HepG2 (cell line): ENCODE measurements around the gene ZNF274. TPM values are rescaled to one million over a fixed set of nuclear protein-coding genes. Genes with fewer than 3 reads are reported as not detected.

Experiments
- HDAC6 ChIP-seq: fragments of 200-600 bp; sonication (generic); IDR thresholded peaks from 2 replicates; pipeline ENCODE4 v1.7.0; 2017; ENCODE audit warnings: mild to moderate bottlenecking, antibody characterized with exemption, low read length, low read depth
- RBFOX2 ChIP-seq: fragments of 200-400 bp; formaldehyde crosslinking; IDR thresholded peaks from 2 replicates; pipeline ENCODE4 v1.6.1; 2017; ENCODE audit warnings: low read depth, mild to moderate bottlenecking, low read length
- SNRNP70 ChIP-seq: fragments of 200-400 bp; formaldehyde crosslinking; IDR thresholded peaks from 2 replicates; pipeline ENCODE4 v1.6.1; 2017; ENCODE audit warnings: mild to moderate bottlenecking, low read depth, low read length, moderate library complexity
- TSC22D2 ChIP-seq: sonication (generic); formaldehyde crosslinking; IDR thresholded peaks from 2 replicates; pipeline ENCODE4 v1.5.1; 2020; ENCODE audit warnings: missing genetic modification reagents, mild to moderate bottlenecking, borderline replicate concordance
- XBP1 ChIP-seq: sonication (generic); formaldehyde crosslinking; IDR thresholded peaks from 2 replicates; pipeline ENCODE4 v1.5.0; 2020; ENCODE audit warnings: missing genetic modification reagents
- YEATS4 ChIP-seq: sonication (generic); formaldehyde crosslinking; IDR thresholded peaks from 2 replicates; pipeline ENCODE4 v1.4.0; 2020; ENCODE audit warnings: missing genetic modification reagents, borderline replicate concordance
- ZC3H4 ChIP-seq: sonication (generic); formaldehyde crosslinking; IDR thresholded peaks from 2 replicates; pipeline ENCODE4 v1.4.0; 2020; ENCODE audit warnings: missing genetic modification reagents, borderline replicate concordance
- ZFP62 ChIP-seq: sonication (generic); formaldehyde crosslinking; IDR thresholded peaks from 2 replicates; pipeline ENCODE4 v1.4.0; 2020; ENCODE audit warnings: missing genetic modification reagents
- ZNF205 ChIP-seq: IDR thresholded peaks from 2 replicates; pipeline ENCODE4 v1.6.1; 2018; ENCODE audit warnings: missing biosample characterization, missing genetic modification reagents
- ZNF576 ChIP-seq: sonication (generic); formaldehyde crosslinking; IDR thresholded peaks from 2 replicates; pipeline ENCODE4 v1.4.0; 2020; ENCODE audit warnings: mild to moderate bottlenecking, missing genetic modification reagents
- ZNF687 ChIP-seq: sonication (generic); formaldehyde crosslinking; IDR thresholded peaks from 2 replicates; pipeline ENCODE4 v1.5.1; 2020; ENCODE audit warnings: mild to moderate bottlenecking, missing genetic modification reagents, moderate library complexity
- ZNF747 ChIP-seq: sonication (generic); formaldehyde crosslinking; IDR thresholded peaks from 2 replicates; pipeline ENCODE4 v1.8.1; 2023; ENCODE audit warnings: missing genetic modification reagents, mild to moderate bottlenecking, borderline replicate concordance
- ZNF749 ChIP-seq: sonication (generic); formaldehyde crosslinking; IDR thresholded peaks from 2 replicates; pipeline ENCODE4 v1.8.0; 2022; ENCODE audit warnings: mild to moderate bottlenecking, missing genetic modification reagents, moderate library complexity, borderline replicate concordance
- ZNF891 ChIP-seq: sonication (generic); formaldehyde crosslinking; IDR thresholded peaks from 2 replicates; pipeline ENCODE4 v1.5.0; 2020; ENCODE audit warnings: mild to moderate bottlenecking, missing genetic modification reagents
- polyA plus RNA-seq, 8 experiments: library from polyadenylated mRNA; depleted of rRNA in 3 of 8; stranded (reverse) in 7 of 8; unstranded in 1 of 8; fragments of >200 nt; fragmentation: Illumina TruSeq in 4 of 8; extraction: Trizol in 4 of 8; gene quantifications; 2 replicates each; pipeline versions ENCODE4 v1.2.1 to v1.2.3, GENCODE V29; 2011 to 2016; ENCODE audit warnings: low read depth in 4 of 8, missing spikeins in 1 of 8, mixed read lengths in 1 of 8; ENCODE audit not compliant: insufficient read depth in 1 of 8
- total RNA-seq, 5 experiments: library from RNA; depleted of rRNA; stranded (reverse); fragments of >200 nt; fragmentation: Illumina TruSeq; extraction: Trizol; gene quantifications; 2 replicates each; pipeline ENCODE4 v1.2.3, GENCODE V29; 2016; ENCODE audit warnings: low read depth in 1 of 5
- TF ChIP-seq, protein P1 (sequence below), 2 experiments: IDR thresholded peaks; 2 replicates each; pipeline ENCODE4 v1.6.1; 2011 to 2012; ENCODE audit warnings: low read length in 2 of 2, borderline replicate concordance in 1 of 2, low read depth in 1 of 2, mild to moderate bottlenecking in 1 of 2, moderate library complexity in 1 of 2
- TF ChIP-seq, protein P2 (sequence below): sonication (generic); formaldehyde crosslinking; IDR thresholded peaks from 2 replicates; pipeline ENCODE4 v1.5.0; 2020; ENCODE audit warnings: mild to moderate bottlenecking, missing genetic modification reagents, borderline replicate concordance

The ZNF274 gene
- total and polyA plus RNA-seq, 2 of the 13 experiments (the other 11 are each of a cell fraction or from before 2014, with no cell fraction given): 16.1 to 23.0 TPM

DNA sequence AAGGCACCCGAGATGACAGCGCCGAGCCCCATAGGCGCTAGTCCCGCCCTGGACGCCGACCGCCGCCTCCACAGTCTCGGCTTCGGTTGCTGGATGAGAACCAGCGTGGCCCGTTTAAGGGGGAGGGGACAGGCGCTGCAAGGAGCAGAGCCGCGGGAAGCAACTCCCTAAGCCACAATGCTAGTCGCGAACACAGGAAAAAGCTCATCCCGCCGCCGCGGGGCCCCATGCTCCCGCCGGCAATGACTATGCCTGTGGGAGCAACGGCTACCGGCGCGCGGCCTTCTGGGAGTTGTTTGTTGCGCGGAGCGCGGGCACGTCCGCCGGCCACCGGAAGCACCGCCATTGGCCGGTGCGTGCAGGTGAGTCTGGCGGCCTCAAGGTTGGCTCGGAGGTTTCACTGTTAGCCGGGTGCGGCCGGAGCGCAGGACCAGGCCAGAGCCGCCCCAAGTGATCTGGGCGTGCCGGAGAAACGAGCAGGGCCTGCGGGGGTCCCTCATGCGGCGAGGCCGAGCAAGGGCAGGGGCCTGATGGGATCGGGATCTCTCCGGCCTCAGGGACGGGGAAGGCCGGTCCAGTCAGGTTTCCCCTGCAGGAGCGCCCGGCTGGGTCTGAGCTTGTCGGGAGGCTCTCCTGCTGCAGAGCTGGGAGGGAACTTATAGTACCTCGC lies 45.9 kb downstream of the ZNF274 start, which contains the start of gene ZNF544 (continued):
- TF ChIP-seq ZNF687 (CRISPR knock-in tag): peak; percentile 92
- TF ChIP-seq ZFP62: no peak
- TF ChIP-seq ZNF205: no peak
- no peak for TF ChIP-seq SNRNP70
- TF ChIP-seq ZNF747 (CRISPR knock-in tag): peak; percentile 44; the same call in 1 of the 2 replicates
- TF ChIP-seq, protein P1, sequence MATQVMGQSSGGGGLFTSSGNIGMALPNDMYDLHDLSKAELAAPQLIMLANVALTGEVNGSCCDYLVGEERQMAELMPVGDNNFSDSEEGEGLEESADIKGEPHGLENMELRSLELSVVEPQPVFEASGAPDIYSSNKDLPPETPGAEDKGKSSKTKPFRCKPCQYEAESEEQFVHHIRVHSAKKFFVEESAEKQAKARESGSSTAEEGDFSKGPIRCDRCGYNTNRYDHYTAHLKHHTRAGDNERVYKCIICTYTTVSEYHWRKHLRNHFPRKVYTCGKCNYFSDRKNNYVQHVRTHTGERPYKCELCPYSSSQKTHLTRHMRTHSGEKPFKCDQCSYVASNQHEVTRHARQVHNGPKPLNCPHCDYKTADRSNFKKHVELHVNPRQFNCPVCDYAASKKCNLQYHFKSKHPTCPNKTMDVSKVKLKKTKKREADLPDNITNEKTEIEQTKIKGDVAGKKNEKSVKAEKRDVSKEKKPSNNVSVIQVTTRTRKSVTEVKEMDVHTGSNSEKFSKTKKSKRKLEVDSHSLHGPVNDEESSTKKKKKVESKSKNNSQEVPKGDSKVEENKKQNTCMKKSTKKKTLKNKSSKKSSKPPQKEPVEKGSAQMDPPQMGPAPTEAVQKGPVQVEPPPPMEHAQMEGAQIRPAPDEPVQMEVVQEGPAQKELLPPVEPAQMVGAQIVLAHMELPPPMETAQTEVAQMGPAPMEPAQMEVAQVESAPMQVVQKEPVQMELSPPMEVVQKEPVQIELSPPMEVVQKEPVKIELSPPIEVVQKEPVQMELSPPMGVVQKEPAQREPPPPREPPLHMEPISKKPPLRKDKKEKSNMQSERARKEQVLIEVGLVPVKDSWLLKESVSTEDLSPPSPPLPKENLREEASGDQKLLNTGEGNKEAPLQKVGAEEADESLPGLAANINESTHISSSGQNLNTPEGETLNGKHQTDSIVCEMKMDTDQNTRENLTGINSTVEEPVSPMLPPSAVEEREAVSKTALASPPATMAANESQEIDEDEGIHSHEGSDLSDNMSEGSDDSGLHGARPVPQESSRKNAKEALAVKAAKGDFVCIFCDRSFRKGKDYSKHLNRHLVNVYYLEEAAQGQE (IDR thresholded peaks at IDR 0.05; ENCODE audit: borderline replicate concordance in 1 of 2, low read depth in 1 of 2, low read length in 2 of 2): no peak
- 0 out of 2 replicates have a peak, but pooled peaks have one; percentile 35 for TF ChIP-seq ZNF749 (CRISPR knock-in tag)
- TF ChIP-seq ZNF891: peak; percentile 89
- TF ChIP-seq HDAC6: no peak
- TF ChIP-seq, protein P2, sequence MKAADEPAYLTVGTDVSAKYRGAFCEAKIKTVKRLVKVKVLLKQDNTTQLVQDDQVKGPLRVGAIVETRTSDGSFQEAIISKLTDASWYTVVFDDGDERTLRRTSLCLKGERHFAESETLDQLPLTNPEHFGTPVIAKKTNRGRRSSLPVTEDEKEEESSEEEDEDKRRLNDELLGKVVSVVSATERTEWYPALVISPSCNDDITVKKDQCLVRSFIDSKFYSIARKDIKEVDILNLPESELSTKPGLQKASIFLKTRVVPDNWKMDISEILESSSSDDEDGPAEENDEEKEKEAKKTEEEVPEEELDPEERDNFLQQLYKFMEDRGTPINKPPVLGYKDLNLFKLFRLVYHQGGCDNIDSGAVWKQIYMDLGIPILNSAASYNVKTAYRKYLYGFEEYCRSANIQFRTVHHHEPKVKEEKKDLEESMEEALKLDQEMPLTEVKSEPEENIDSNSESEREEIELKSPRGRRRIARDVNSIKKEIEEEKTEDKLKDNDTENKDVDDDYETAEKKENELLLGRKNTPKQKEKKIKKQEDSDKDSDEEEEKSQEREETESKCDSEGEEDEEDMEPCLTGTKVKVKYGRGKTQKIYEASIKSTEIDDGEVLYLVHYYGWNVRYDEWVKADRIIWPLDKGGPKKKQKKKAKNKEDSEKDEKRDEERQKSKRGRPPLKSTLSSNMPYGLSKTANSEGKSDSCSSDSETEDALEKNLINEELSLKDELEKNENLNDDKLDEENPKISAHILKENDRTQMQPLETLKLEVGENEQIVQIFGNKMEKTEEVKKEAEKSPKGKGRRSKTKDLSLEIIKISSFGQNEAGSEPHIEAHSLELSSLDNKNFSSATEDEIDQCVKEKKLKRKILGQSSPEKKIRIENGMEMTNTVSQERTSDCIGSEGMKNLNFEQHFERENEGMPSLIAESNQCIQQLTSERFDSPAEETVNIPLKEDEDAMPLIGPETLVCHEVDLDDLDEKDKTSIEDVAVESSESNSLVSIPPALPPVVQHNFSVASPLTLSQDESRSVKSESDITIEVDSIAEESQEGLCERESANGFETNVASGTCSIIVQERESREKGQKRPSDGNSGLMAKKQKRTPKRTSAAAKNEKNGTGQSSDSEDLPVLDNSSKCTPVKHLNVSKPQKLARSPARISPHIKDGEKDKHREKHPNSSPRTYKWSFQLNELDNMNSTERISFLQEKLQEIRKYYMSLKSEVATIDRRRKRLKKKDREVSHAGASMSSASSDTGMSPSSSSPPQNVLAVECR (CRISPR knock-in tag): peak; percentile 89
- peak; percentile 77; the same call in 1 of the 2 replicates for TF ChIP-seq YEATS4 (CRISPR knock-in tag)
- peak; percentile 91 for TF ChIP-seq RBFOX2
- TF ChIP-seq TSC22D2 (CRISPR knock-in tag): no peak
- 0 out of 2 replicates have a peak, but pooled peaks have one; percentile 19 for TF ChIP-seq ZNF576
- no peak for TF ChIP-seq ZC3H4 (CRISPR knock-in tag)
- no peak for TF ChIP-seq XBP1
